ENCODE measurements around the gene TEC. TPM values are rescaled to one million over a fixed set of nuclear protein-coding genes. Genes with fewer than 3 reads are reported as not detected.

TEC gene
- total and polyA plus RNA-seq, 8 donors = 4.5 to 10.6 (median 7.6) TPM

DNA sequence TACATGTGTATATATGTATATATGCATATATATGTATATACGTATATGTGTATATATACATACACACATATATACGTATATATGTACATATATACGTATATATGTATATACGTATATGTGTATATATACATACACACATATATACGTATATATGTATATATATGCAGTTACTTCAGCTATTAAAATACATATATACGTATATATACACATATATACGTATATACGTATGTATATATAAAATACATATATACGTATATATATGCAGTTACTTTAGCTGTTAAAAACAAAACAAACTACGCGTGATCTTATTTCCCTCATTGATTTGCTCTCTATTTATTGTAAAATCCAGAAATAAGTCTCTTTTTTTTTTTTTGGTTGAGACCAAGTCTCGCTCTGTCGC lies 149.5 kb downstream of the TEC start:
- no peaks in the 10 kb centered on the region for H3K4me1 ChIP-seq
- H3K4me3 ChIP-seq = no peak overlapping the region
- ATAC-seq = no peak
- TF ChIP-seq, protein P1, sequence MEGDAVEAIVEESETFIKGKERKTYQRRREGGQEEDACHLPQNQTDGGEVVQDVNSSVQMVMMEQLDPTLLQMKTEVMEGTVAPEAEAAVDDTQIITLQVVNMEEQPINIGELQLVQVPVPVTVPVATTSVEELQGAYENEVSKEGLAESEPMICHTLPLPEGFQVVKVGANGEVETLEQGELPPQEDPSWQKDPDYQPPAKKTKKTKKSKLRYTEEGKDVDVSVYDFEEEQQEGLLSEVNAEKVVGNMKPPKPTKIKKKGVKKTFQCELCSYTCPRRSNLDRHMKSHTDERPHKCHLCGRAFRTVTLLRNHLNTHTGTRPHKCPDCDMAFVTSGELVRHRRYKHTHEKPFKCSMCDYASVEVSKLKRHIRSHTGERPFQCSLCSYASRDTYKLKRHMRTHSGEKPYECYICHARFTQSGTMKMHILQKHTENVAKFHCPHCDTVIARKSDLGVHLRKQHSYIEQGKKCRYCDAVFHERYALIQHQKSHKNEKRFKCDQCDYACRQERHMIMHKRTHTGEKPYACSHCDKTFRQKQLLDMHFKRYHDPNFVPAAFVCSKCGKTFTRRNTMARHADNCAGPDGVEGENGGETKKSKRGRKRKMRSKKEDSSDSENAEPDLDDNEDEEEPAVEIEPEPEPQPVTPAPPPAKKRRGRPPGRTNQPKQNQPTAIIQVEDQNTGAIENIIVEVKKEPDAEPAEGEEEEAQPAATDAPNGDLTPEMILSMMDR (IDR thresholded peaks at IDR 0.05) = no peak
- H3K27me3 ChIP-seq = no peaks in the 10 kb centered on the region
- no peak for DNase-seq
- intact Hi-C loops (cut with DNase I) = no loop called here
- no peaks in the 10 kb centered on the region for H3K36me3 ChIP-seq
- H3K9me3 ChIP-seq = no peaks in the 10 kb centered on the region
- H3K27ac ChIP-seq = no peak overlapping the region

DNA sequence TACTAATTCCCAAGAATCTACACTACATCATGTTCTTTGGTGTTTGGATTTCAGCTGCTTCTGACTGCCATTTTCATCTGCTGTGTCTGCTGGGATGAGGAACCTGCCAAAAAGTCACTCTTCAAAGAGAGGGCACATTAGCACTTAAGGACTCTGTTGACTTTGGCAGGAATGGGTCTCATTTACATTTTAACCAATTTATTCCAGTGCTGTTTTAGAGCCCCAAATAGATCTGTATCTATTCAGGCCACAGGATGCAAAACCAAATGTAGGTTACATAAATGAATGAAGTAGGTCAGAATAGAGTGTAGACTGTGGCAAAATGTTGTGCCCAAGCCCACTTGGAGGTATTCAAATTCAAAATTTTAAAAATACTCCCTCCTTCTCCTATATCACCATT lies 150.0 kb downstream of the TEC start:
- Histone ChIP-seq H3K4me1 (no peaks in the 10 kb centered on the region), H3K4me3 (no peak overlapping the region), H3K36me3 (no peaks in the 10 kb centered on the region), H3K27ac (no peak overlapping the region), H3K27me3 (no peaks in the 10 kb centered on the region), H3K9me3 (no peaks in the 10 kb centered on the region)
- ATAC-seq (no peak), DNase-seq (no peak)
- TF ChIP-seq, protein P1 (IDR thresholded peaks at IDR 0.05) = no peak
- intact Hi-C loops (cut with DNase I) = no loop called here

DNA sequence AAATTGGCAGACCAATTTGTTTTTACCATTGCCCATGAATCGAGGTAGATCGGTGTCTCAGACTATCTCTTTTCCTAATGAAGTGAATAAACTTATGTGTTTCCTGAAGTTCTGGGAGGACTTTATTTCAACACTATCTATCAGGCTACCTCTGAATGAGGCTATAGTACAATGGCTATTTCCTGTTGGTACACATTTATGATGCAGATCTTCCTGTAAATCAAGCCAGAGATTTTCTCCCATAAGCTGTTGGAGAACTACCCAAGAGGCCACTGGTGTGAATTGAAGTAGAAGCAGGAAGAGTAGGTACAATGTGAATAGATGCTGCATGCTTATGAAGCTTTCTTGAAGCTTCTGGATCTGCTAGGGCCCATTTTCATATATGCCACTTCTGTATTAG lies 151.6 kb downstream of the TEC start:
- Histone ChIP-seq H3K4me1 (no peaks in the 10 kb centered on the region), H3K9me3 (no peaks in the 10 kb centered on the region)
- TF ChIP-seq, protein P1 (IDR thresholded peaks at IDR 0.05) = no peak

DNA sequence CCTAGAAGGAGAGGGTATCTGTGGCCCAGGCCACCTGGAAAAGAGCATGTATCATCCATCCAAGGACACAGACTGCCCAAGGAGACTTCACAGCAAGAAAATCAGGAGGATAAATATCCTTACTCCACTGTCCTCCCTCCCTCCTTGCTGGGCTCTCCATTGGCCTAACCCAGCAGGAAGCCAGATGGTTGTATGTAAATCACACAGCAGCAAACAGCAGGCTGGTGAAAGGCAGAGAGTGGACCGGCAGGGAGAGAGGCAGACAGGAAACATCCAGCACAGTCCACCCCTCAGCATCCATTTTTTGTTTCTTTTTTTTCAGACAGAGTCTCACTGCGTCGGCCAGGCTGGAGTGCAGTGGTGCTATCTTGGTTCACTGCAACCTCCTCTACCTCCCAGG lies 153.1 kb downstream of the TEC start:
- Histone ChIP-seq H3K4me3 (no peak overlapping the region), H3K27ac (no peak overlapping the region), H3K27me3 (no peaks in the 10 kb centered on the region), H3K4me1 (no peaks in the 10 kb centered on the region), H3K9me3 (no peaks in the 10 kb centered on the region), H3K36me3 (no peaks in the 10 kb centered on the region)
- no peak for DNase-seq
- intact Hi-C loops (cut with DNase I) = no loop called here
- ATAC-seq = no peak
- TF ChIP-seq, protein P1 (IDR thresholded peaks at IDR 0.05) = no peak

More for the DNA sequence above, 151.6 kb downstream of the TEC start:
- intact Hi-C loops (cut with DNase I) = no loop called here
- no peak overlapping the region for H3K27ac ChIP-seq
- no peak overlapping the region for H3K4me3 ChIP-seq
- H3K27me3 ChIP-seq = no peaks in the 10 kb centered on the region
- DNase-seq = no peak
- H3K36me3 ChIP-seq = no peaks in the 10 kb centered on the region
- ATAC-seq = no peak

DNA sequence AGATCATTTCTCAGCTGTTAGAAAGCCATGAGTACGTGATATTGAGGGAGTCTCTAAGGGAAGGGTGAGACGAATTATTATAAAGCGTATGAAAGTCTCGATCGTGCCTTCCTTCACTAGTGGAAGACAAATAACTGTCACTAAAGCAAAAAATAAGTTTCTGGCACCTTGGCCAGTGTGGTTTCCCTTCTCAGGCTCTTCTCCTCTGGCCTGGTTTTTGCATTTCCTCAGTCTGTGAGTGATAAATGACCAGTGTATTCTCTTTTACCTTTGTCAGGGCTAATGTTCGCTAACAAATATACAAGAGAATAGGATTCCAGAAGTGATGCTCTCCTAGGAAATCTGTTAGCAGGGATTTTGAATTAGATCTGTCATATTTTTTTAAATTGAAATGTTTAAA lies 155.2 kb downstream of the TEC start:
- no peaks in the 10 kb centered on the region for H3K36me3 ChIP-seq
- intact Hi-C loops (cut with DNase I) = no loop called here
- TF ChIP-seq, protein P1 (IDR thresholded peaks at IDR 0.05) = no peak
- no peak for DNase-seq
- no peak overlapping the region for H3K27ac ChIP-seq
- no peaks in the 10 kb centered on the region for H3K27me3 ChIP-seq
- H3K4me1 ChIP-seq = no peaks in the 10 kb centered on the region
- no peak overlapping the region for H3K4me3 ChIP-seq
- ATAC-seq = no peak
- no peaks in the 10 kb centered on the region for H3K9me3 ChIP-seq

Data from left lung (tissue), 10 donors.